ENCODE data around the gene WDR35.

WDR35 gene

DNA sequence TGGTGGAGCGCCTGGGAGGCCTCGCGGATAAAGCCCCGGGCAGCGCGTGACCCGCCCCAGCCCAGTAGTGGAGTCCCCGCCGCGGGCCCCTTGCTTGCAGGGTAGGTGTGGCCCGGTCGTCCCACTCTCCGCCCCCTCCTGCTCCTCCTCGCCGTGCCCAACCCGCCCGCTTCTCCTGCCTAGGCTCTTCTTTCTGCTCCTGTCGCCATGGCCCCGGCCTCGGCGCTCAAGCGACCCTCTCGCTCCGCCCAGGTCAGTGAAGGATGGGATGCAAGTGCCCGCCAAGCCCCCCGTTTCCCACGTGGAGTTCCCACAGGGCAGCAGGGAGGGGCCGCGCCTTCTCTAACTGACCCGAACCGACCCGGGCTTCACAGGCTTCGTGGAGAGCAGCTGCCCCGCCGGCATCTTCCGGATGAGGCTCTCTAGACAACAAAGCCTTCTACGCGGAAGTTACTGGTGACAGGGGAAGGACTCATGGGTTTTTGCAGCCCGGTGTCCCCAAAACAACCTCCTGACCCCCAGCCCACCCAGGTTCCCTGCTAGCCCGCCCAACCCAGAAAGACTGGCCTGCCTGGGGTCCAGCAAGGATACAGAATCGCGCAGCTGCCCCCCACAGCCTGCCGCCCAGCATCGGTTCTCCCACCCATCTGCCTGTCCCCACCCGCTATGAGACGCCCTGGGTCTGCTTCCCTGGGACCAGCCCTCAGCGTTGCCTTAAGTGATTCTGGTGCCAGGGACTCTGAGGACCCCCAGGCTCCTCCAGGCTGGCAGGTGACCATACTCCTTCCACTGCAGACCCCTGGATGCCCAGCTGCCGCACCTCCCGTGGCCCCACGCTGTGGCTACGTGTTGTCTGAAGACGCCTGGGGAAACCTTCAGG, 121.0 kb downstream of the WDR35 start:
- peak; percentile 26 to 70 (median 49) for DNase-seq

GRCh38 chr2:19868224-19868623, 121.7 kb downstream of the WDR35 start:
- DNase-seq, result no peak

DNA sequence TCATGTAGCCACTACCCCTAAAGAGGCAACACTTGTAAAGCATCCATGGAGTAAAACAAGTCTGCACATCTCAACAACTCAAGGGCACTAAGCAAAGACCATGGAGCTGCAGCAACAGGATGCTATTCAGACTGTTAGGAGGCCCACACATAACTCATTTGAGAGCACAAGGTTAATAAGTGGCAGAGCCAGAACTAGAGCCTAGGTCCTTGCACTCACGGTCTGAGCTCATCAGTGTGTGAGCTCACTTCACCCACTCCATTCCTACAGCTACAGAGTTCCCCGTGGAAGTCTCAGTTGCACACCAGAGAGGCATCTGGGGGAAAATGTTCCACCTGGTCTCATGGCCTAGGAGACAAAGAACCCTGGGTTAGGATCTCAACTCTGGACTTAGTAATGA, 123.1 kb downstream of the WDR35 start:
- no peak for DNase-seq

DNA sequence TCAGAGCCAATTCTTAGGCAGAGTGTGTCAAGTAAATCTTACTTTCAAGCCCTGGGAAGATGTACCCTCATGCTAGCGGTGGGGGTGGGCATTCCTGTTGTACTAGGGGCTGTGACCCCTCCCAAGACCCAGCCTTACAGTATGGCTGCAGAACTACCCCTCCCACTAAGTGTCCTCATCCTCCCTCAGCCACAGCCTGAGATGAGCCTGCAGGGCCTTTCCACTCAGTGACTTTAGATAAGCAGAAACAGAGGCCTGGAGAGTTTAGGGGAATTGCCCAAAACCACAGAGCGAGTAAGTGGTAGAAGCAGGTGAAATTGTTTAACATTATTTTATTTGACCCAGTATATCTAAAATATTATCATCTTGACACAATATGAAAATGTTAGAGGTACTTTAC, 124.8 kb downstream of the WDR35 start:
- no peak for DNase-seq

- no peak for DNase-seq
These were observed 125.5 kb downstream of the WDR35 start for GRCh38 chr2:19864381-19864780.

- peak; percentile 35 to 63 (median 56) for DNase-seq
These were observed 126.4 kb downstream of the WDR35 start for GRCh38 chr2:19863303-19864041.

DNA sequence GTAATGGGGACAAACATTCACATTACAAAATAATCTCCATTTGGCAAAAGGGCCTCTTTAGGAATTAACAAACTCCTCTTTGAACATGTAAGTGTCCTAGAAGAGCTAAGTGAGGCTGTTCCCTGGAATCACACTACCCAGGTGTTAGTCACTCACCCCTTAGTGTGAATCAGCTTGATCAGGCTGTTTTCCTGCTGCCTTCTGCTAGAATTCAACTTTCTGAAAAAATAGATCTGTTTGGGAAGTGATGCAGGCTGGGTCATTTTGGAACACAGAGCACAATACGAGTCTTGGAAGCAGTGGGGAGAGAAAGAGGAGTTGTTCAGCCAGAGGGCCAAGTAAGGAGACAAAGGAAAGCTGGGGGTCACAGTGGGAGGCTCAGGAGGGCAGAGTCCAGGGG, 128.1 kb downstream of the WDR35 start:
- DNase-seq, result no peak

Measured in T-helper 1 cell (primary cell).